ENCODE results near the gene PRM3. TPM values are rescaled to one million over a fixed set of nuclear protein-coding genes. Genes with fewer than 3 reads are reported as not detected.

PRM3 gene
- polyA plus RNA-seq, 1 experiment = not detected

DNA sequence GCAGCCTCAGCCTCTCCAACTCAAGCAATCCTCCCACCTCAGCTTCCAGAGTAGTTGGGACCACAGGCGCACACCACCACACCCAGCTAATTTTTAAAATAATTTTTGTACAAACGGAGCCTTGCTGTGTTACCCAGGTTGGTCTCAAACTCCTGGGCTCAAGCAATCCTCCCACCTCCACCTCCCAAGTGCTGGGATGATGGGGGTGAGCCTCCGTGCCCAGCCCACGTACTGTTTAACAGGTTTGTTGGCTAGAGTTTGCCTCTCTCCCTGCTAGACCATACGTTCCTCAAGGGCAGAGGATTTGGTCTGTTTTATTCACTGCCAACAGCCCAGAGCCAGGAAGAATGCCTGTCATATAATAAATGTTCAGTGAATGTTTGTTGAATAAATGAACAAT, 44.0 kb downstream of the PRM3 start:
- no peaks in the 10 kb centered on the region; the same call in 1 of the 2 replicates for H3K27me3 ChIP-seq (ENCODE audit: control insufficient read depth, insufficient read depth, low read length)
- no peak for DNase-seq (ENCODE audit: low read depth)
- ChIA-PET CTCF (interaction anchor here (1.2 kb wide), 1 partner anchor 11 kb away, joined by 5 read pairs; no protein-coding TSS in a partner anchor), POLR2A (no interaction called here)
- no peaks in the 10 kb centered on the region for H3K36me3 ChIP-seq (ENCODE audit: control insufficient read depth, insufficient read depth, low read length)
- TF ChIP-seq, protein P1, sequence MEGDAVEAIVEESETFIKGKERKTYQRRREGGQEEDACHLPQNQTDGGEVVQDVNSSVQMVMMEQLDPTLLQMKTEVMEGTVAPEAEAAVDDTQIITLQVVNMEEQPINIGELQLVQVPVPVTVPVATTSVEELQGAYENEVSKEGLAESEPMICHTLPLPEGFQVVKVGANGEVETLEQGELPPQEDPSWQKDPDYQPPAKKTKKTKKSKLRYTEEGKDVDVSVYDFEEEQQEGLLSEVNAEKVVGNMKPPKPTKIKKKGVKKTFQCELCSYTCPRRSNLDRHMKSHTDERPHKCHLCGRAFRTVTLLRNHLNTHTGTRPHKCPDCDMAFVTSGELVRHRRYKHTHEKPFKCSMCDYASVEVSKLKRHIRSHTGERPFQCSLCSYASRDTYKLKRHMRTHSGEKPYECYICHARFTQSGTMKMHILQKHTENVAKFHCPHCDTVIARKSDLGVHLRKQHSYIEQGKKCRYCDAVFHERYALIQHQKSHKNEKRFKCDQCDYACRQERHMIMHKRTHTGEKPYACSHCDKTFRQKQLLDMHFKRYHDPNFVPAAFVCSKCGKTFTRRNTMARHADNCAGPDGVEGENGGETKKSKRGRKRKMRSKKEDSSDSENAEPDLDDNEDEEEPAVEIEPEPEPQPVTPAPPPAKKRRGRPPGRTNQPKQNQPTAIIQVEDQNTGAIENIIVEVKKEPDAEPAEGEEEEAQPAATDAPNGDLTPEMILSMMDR (IDR thresholded peaks at IDR 0.05; ENCODE audit: insufficient read depth, low read depth, low read length) = no peak
- no peak overlapping the region for H3K4me3 ChIP-seq (ENCODE audit: low read depth, low read length)

DNA sequence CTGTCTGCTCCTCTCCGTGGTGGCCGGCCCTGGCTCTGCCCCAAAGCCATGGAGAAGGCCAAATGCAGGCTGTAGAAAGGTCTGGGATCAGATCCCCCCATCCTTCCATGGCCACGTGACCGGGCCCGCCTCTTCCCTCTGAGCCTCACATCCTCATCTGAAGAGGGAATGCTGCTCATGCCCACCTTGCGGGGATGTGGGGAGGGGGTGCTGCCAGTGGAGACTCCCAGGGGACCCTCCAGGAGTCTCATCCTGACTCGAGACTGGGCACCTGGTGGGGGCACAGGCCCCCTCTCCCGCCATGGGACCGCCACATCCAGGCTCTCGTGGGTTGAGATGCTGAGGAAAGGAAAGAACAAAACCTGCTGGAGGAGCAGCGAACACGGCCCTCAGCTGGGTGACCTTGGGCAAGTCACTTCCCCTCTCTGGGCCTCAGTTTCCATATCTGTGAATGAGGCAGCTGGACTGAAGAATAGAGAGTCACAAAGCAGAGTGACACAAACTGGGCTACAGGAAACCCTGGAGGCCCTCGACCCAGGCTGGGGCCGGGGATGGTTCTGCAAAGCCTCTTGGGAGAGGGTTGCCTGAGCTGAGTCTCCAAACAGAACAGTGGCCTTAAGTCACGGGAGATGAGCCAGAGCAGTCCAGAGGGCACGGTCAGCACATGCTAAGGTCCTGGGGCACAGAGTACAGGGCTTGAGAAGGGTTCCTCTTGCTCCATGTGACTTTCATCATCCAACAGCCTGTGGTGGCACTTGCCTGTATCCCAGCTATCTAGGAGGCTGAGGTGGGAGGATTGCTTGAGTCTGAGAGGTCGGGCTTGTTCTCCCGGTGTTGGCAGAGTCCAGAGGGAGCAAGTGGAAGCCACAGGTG, 47.5 kb downstream of the PRM3 start:
- no peak overlapping the region for H3K4me3 ChIP-seq (ENCODE audit: low read depth, low read length)
- POLR2A ChIA-PET = no interaction called here
- no peaks in the 10 kb centered on the region for H3K36me3 ChIP-seq (ENCODE audit: control insufficient read depth, insufficient read depth, low read length)
- CTCF ChIA-PET = no interaction called here
- DNase-seq (ENCODE audit: low read depth) = no peak
- H3K27me3 ChIP-seq (ENCODE audit: control insufficient read depth, insufficient read depth, low read length) = no peaks in the 10 kb centered on the region; the same call in 1 of the 2 replicates
- TF ChIP-seq, protein P1 (IDR thresholded peaks at IDR 0.05; ENCODE audit: insufficient read depth, low read depth, low read length) = no peak

DNA sequence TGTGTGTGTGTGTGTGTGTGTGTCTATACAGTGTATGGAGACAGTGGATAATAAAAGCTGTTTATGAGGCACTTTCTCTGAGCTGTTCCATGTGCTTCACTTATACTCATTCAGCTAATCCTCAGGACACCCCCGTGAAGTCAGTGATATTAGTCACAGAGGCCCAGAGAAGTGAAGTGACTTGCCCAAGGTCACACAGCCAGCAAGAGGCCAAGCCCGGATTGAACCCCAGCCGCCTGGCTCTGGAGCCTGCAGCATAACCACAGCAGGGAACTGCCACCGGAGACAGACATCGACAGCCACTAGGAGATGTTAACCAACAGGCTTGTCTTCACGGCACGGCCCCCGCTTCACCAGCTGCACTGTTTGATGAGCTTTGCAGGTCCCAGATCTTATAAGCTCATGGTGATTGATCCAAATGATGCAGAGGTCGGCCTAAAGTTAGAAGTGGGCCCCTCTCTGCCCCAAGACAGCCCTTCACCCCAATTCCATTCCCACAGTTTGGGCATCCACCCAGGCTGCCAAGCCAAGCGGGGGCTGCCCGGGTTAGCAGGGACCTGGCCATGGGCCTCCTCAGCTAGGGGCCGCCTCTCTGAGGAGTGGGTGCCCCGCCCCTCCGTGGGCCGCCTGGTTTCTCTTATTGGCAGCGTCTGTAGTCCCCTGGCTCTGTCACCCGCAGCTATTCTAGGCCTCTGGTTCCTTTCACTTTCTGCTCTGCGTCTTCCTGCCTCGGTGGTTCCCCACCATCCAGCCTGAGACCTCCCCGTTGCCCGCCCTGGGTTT, 48.3 kb downstream of the PRM3 start:
- Histone ChIP-seq H3K36me3 (ENCODE audit: control insufficient read depth, insufficient read depth, low read length) (no peaks in the 10 kb centered on the region), H3K27me3 (ENCODE audit: control insufficient read depth, insufficient read depth, low read length) (peaks cover under 1% of the 10 kb centered on the region), H3K4me3 (ENCODE audit: low read depth, low read length) (no peak overlapping the region)
- ChIA-PET CTCF (no interaction called here), POLR2A (no interaction called here)
- DNase-seq (ENCODE audit: low read depth) = no peak
- TF ChIP-seq, protein P1 (IDR thresholded peaks at IDR 0.05; ENCODE audit: insufficient read depth, low read depth, low read length) = no peak

DNA sequence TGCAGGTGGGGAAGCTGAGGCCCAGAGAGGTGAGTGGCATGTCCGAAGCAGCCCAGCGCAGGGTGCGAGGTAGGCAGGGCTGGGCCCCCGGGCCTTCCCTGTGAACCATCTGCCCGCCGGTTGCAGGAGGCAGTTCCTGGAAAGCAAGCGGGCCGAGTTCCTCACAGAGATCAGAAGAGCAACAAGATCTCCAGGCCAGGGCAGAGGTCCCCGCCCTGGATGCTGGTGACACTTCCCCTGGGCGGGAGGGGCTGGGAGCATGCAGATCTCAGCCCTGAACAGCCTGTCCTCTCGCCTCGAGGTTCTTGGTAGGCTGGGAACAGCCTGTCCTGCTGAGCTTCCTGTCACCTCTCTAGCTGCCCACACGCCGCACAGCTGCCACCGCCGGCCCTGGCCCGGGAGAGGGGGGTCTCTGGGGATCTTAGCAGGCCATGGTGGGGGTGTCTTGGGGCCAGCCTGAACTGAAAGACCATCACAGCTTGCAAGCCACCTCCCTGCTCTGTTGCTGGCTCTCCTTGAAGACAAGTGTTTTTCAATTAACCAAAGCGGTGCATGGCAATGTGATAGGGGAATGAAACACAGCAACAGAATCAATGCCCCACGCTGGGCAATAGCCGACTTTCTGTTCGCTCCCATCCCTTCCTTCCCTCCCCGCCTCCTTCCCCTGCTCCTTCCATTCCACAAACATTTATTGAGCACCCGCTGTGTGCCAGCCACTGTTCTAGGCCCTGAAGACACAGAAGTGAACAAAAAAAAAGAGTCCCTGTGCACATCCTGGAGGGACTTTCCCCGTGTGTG, 49.1 kb downstream of the PRM3 start:
- Histone ChIP-seq H3K36me3 (ENCODE audit: control insufficient read depth, insufficient read depth, low read length) (no peaks in the 10 kb centered on the region), H3K27me3 (ENCODE audit: control insufficient read depth, insufficient read depth, low read length) (peaks cover 1% of the 10 kb centered on the region; the same call in 1 of the 2 replicates), H3K4me3 (ENCODE audit: low read depth, low read length) (no peak overlapping the region)
- DNase-seq (ENCODE audit: low read depth) = no peak
- CTCF ChIA-PET = no interaction called here
- POLR2A ChIA-PET = no interaction called here
- TF ChIP-seq, protein P1 (IDR thresholded peaks at IDR 0.05; ENCODE audit: insufficient read depth, low read depth, low read length) = no peak

Small RNA genes within 50 kb of the gene (small RNA-seq; reads per million reads assigned to genes)
- gene MIR548H2 (ENCODE audit: insufficient read length, low read depth, low replicate concordance) (not detected), gene RF00019 (ENCODE audit: insufficient read length, low read depth, low replicate concordance) (not detected), gene RF00554 (ENCODE audit: insufficient read length, low read depth, low replicate concordance) (not detected)

Other genes starting within 250 kb of the PRM3 start
- 1.9 and 2.6 TPM in 2 replicates for gene SOCS1, start 17.4 kb downstream of the PRM3 start, polyA plus RNA-seq (2011; rRNA removed)
- gene TNP2, start 4.3 kb downstream of the PRM3 start, polyA plus RNA-seq (2011; rRNA removed) = not detected in 2 replicates
- gene PRM2, start 2.9 kb upstream of the PRM3 start, polyA plus RNA-seq (2011; rRNA removed) = not detected in 2 replicates
- not detected in 2 replicates for gene PRM1, start 7.7 kb upstream of the PRM3 start, polyA plus RNA-seq (2011; rRNA removed)
- 1.7 and 3.2 TPM in 2 replicates for gene RMI2, start 71.8 kb upstream of the PRM3 start, polyA plus RNA-seq (2011; rRNA removed)